Measurements from ENCODE around the gene TAF10. TPM values are rescaled to one million over a fixed set of nuclear protein-coding genes. Genes with fewer than 3 reads are reported as not detected.

TAF10 gene
- total RNA-seq, 2 donors from 2014 or later = 95.3 to 166 TPM

GRCh38 chr11:6618117-6619003 is 6.3 kb upstream of the TAF10 start:
- H3K36me3 Mint-ChIP-seq = peaks cover 0 to 11% of the 10 kb centered on the region in 2 donors
- DNase-seq (ENCODE audit: low spot score in 2 of 2) (peak; percentile 45 to 72), ATAC-seq (peak; percentile 55 to 57)
- H3K9me3 Mint-ChIP-seq = no peaks in the 10 kb centered on the region
- H3K27ac Mint-ChIP-seq = no peak overlapping the region

GRCh38 chr11:6617315-6617781 is 5.3 kb upstream of the TAF10 start:
- H3K9me3 Mint-ChIP-seq = no peaks in the 10 kb centered on the region
- DNase-seq (ENCODE audit: low spot score in 2 of 2) (peak in 1 of 2 donors; percentile 51), ATAC-seq (no peak)
- H3K36me3 Mint-ChIP-seq = peaks cover 0 to 11% of the 10 kb centered on the region in 2 donors
- H3K27ac Mint-ChIP-seq = no peak overlapping the region

- no peak for ATAC-seq
These were observed 4.7 kb upstream of the TAF10 start for GRCh38 chr11:6616596-6617250.

DNA sequence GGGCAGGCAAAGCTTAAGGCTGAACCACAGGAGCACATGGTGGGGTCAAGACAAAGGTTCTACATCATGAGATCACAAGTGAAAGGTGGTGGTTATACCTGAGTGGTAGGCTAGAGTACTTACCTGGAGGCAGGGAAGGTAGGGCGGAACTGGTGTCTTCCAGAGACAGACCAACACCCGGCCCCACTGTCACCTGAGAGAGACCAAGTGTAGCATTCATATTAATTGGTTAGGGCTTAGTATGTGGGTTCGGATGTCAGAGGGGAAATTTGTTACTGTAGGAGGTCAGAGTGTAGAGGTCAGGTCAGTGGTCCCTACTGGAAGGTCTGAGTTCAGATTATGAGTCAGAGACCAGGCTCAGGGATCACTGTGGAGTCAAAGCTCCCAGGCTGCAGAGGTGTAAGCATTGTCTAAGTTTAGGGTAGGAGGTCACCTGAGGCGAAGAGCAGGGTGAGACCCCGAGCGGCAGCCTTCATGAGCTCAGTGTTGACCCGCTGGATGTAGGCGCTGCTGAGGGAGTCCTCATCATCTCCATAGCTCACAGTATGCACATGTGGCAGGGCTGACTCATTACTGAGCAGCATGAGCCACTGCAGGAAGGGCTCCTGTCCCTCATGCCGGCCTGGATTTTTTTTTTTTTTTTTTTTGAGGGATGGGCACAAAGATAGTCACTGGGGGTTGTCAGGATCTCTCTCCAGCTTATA is 4.0 kb upstream of the TAF10 start:
- Mint-ChIP-seq H3K9me3 (no peaks in the 10 kb centered on the region), H3K36me3 (peaks cover 6 to 16% of the 10 kb centered on the region in 2 donors), H3K27ac (peak overlapping the region in 1 of 2 donors; percentile 9)
- DNase-seq (ENCODE audit: low spot score in 2 of 2) = peak in 1 of 2 donors; percentile 52
- ATAC-seq = no peak

More at GRCh38 chr11:6616596-6617250, 4.7 kb upstream of the TAF10 start:
- H3K36me3 Mint-ChIP-seq = peaks cover 0 to 11% of the 10 kb centered on the region in 2 donors
- H3K9me3 Mint-ChIP-seq = no peaks in the 10 kb centered on the region
- DNase-seq (ENCODE audit: low spot score in 2 of 2) = peak in 1 of 2 donors; percentile 50
- peak overlapping the region in 1 of 2 donors; percentile 9 for H3K27ac Mint-ChIP-seq

GRCh38 chr11:6615046-6615445 is 3.0 kb upstream of the TAF10 start:
- Mint-ChIP-seq H3K27ac (peak overlapping the region in 1 of 2 donors; percentile 11), H3K9me3 (no peaks in the 10 kb centered on the region), H3K36me3 (peaks cover 13 to 26% of the 10 kb centered on the region in 2 donors)
- DNase-seq (ENCODE audit: low spot score in 2 of 2) = peak in 1 of 2 donors; percentile 33
- no peak for ATAC-seq

- H3K27ac Mint-ChIP-seq = peak overlapping the region in 1 of 2 donors; percentile 11
- peak in 1 of 2 donors; percentile 44 for DNase-seq (ENCODE audit: low spot score in 2 of 2)
- H3K36me3 Mint-ChIP-seq = peaks cover 19 to 32% of the 10 kb centered on the region in 2 donors
- H3K9me3 Mint-ChIP-seq = no peaks in the 10 kb centered on the region
- no peak for ATAC-seq
These were observed 2.4 kb upstream of the TAF10 start for GRCh38 chr11:6614446-6614845.

DNA sequence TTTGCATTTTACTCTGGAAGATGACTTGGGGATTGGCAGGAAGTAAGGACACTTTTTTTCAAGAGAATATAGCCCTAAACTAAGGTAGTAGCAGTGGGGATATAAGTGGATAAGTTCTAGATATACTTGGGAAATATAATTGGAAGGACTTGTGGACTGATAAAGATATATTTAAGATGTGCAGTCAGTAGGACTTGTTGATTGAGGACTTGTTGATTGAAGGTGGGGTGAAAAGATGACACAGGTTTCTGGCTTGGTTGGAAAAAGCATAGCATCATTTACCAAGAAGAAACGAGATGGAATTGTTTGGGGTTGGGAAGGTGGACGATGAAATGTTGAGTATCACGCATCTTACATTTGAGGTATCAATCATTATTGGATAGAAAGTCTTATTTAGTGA is 1.5 kb upstream of the TAF10 start:
- Mint-ChIP-seq H3K27ac (no peak overlapping the region), H3K9me3 (no peaks in the 10 kb centered on the region), H3K36me3 (peaks cover 27 to 38% of the 10 kb centered on the region in 2 donors)
- ATAC-seq (no peak), DNase-seq (ENCODE audit: low spot score in 2 of 2) (no peak)

GRCh38 chr11:6611963-6612212 is 128 bp downstream of the TAF10 start:
- DNase-seq (ENCODE audit: low spot score in 2 of 2) (no peak), ATAC-seq (peak in 1 of 2 donors; percentile 16)
- no peaks in the 10 kb centered on the region for H3K9me3 Mint-ChIP-seq
- peaks cover 27 to 38% of the 10 kb centered on the region in 2 donors for H3K36me3 Mint-ChIP-seq
- H3K27ac Mint-ChIP-seq = no peak overlapping the region

DNA sequence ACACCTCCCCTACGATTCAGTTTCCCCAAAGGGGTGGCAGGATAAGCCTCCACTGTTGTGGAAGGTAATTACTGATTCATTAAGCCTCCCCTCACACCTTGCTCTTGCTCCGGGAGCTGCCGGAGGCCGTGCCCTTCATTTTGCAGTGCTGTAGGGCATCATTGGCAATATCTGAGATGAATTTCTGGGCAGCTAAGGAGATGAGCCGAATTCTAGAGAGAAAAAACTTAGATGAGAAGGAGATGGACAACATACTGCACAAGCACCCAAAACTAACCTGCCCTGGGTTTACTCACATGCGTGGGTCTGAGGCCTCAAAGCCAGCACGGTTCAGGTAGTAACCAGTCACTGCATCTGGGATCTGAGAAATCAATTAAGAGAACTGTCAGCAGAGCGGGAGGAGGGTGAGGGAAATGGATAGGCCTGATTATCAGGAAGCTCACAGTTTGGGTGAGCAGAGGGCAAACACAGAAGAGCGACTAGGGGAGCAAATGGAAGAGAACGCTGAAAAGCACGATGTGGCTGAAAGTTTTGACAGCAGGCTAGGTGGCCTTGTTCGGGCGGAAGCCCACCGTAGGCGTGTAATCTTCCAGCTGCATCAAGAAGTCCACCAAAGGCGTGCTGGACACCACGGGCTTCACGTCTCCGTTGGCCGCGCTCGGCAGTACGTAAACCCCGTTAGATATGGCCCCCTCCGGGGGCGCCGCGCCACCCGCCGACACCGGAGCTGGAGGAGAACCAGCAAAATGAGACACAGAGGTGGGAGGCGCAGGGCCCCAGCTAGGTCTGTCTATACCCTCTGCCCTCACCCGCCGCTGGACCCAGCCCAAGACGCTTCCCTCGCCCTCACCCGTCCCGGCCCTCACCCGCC is 689 bp downstream of the TAF10 start:
- ATAC-seq = peak in 1 of 2 donors; percentile 4
- peak in 1 of 2 donors; percentile 52 for DNase-seq (ENCODE audit: low spot score in 2 of 2)
- Mint-ChIP-seq H3K36me3 (peaks cover 27 to 38% of the 10 kb centered on the region in 2 donors), H3K27ac (peak overlapping the region in 1 of 2 donors; percentile 96), H3K9me3 (no peaks in the 10 kb centered on the region)

GRCh38 chr11:6610591-6610990 is 1.4 kb downstream of the TAF10 start:
- DNase-seq (ENCODE audit: low spot score in 2 of 2) (peak in 1 of 2 donors; percentile 52), ATAC-seq (no peak)
- peaks cover 27 to 33% of the 10 kb centered on the region in 2 donors for H3K36me3 Mint-ChIP-seq
- peak overlapping the region in 1 of 2 donors; percentile 26 for H3K27ac Mint-ChIP-seq
- H3K9me3 Mint-ChIP-seq = no peaks in the 10 kb centered on the region

DNA sequence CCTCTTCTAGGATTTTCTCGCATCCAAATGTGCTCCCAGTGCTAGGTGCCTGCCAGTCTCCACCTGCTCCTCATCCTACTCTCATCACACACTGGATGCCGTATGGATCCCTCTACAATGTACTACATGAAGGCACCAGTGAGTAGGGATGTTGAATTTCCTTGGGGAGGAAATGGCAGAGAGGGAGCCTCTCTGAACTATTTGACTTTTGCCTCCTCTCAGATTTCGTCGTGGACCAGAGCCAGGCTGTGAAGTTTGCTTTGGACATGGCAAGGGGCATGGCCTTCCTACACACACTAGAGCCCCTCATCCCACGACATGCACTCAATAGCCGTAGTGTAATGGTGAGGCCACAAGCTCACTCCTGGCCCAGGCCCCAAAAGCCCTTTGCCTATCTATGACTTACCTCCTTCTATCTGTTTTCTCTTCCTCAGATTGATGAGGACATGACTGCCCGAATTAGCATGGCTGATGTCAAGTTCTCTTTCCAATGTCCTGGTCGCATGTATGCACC is 2.5 kb downstream of the TAF10 start:
- Mint-ChIP-seq H3K27ac (peak overlapping the region in 1 of 2 donors; percentile 70), H3K36me3 (peaks cover 27% of the 10 kb centered on the region in 2 donors), H3K9me3 (no peaks in the 10 kb centered on the region)
- no peak for ATAC-seq
- DNase-seq (ENCODE audit: low spot score in 2 of 2) = peak in 1 of 2 donors; percentile 45

DNA sequence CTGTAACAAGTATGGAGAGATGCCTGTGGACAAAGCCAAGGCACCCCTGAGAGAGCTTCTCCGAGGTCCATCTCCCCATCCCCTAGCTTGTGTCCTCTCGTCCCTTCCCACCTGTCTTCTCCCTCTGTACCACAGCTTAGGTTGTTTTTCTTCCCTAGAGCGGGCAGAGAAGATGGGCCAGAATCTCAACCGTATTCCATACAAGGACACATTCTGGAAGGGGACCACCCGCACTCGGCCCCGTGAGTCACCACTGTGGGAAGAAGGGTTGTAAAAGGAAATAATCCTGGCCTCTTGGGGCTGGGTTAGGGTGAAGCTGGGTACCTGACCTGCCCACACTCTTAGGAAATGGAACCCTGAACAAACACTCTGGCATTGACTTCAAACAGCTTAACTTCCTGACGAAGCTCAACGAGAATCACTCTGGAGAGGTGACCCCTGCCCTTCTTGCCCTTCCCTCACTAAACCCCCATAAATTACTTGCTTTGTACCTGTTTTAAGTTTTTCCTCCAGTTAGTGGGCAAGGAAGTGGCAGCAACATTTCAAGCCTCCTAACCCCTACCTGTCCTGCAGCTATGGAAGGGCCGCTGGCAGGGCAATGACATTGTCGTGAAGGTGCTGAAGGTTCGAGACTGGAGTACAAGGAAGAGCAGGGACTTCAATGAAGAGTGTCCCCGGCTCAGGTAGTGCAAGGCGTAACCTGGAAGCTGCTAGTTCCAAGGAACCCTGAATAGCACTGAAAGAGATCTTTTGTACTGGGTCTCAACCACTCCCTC is 3.1 kb downstream of the TAF10 start:
- Mint-ChIP-seq H3K36me3 (peaks cover 27% of the 10 kb centered on the region in 2 donors), H3K27ac (no peak overlapping the region), H3K9me3 (no peaks in the 10 kb centered on the region)
- peak in 1 of 2 donors; percentile 31 for DNase-seq (ENCODE audit: low spot score in 2 of 2)
- ATAC-seq = no peak

DNA sequence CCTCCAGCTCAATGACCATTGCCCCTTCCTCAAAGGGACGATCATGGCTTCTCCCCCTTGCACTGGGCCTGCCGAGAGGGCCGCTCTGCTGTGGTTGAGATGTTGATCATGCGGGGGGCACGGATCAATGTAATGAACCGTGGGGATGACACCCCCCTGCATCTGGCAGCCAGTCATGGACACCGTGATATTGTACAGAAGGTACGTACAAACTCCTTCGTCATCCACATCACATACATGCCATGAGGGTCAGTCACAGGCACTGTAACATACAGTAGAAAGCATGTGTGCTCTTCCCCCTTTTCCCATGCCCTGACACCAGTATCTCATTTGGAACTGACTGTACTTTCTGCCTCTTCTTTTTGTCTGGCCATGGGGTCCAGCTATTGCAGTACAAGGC is 4.0 kb downstream of the TAF10 start:
- H3K9me3 Mint-ChIP-seq = no peaks in the 10 kb centered on the region
- H3K36me3 Mint-ChIP-seq = peaks cover 27% of the 10 kb centered on the region in 2 donors
- H3K27ac Mint-ChIP-seq = no peak overlapping the region
- ATAC-seq (no peak), DNase-seq (ENCODE audit: low spot score in 2 of 2) (peak in 1 of 2 donors; percentile 33)

GRCh38 chr11:6607190-6607795 is 4.7 kb downstream of the TAF10 start:
- H3K36me3 Mint-ChIP-seq = peaks cover 27% of the 10 kb centered on the region in 2 donors
- no peak for DNase-seq (ENCODE audit: low spot score in 2 of 2)
- H3K9me3 Mint-ChIP-seq = no peaks in the 10 kb centered on the region
- H3K27ac Mint-ChIP-seq = peak overlapping the region in 1 of 2 donors; percentile 37
- ATAC-seq = peak in 1 of 2 donors; percentile 9

Measured in activated naive CD4-positive, alpha-beta T cell treated with anti-CD3 and anti-CD28 coated beads, Interleukin-2, amount 50 U/mL, for 72 hours (primary cell).